Measurements from ENCODE around the gene ARL4C. TPM values are rescaled to one million over a fixed set of nuclear protein-coding genes. Genes with fewer than 3 reads are reported as not detected.

ARL4C gene
- total and polyA plus RNA-seq, 4 donors, result 6.1 to 16.2 (median 10.9) TPM

- no peak for DNase-seq
- TF ChIP-seq, protein P1, sequence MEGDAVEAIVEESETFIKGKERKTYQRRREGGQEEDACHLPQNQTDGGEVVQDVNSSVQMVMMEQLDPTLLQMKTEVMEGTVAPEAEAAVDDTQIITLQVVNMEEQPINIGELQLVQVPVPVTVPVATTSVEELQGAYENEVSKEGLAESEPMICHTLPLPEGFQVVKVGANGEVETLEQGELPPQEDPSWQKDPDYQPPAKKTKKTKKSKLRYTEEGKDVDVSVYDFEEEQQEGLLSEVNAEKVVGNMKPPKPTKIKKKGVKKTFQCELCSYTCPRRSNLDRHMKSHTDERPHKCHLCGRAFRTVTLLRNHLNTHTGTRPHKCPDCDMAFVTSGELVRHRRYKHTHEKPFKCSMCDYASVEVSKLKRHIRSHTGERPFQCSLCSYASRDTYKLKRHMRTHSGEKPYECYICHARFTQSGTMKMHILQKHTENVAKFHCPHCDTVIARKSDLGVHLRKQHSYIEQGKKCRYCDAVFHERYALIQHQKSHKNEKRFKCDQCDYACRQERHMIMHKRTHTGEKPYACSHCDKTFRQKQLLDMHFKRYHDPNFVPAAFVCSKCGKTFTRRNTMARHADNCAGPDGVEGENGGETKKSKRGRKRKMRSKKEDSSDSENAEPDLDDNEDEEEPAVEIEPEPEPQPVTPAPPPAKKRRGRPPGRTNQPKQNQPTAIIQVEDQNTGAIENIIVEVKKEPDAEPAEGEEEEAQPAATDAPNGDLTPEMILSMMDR (IDR thresholded peaks at IDR 0.05; ENCODE audit: control extremely low read depth, extremely low read depth), result no peak
- no peaks in the 10 kb centered on the region for H3K36me3 ChIP-seq (ENCODE audit: control insufficient read depth in 4 of 4, insufficient read depth in 4 of 4, low read length in 4 of 4)
- ATAC-seq (ENCODE audit: insufficient read depth, low FRiP score), result no peak
- peaks cover 0 to 8% (median 0%) of the 10 kb centered on the region in 5 donors for H3K4me1 ChIP-seq (ENCODE audit: control insufficient read depth in 5 of 5, insufficient read depth in 5 of 5, low read length in 5 of 5)
- H3K9me3 ChIP-seq (ENCODE audit: control insufficient read depth in 4 of 4, insufficient read depth in 3 of 4, low read length in 3 of 4), result no peaks in the 10 kb centered on the region
- H3K4me3 ChIP-seq, result no peak overlapping the region
- no peaks in the 10 kb centered on the region for H3K27me3 ChIP-seq (ENCODE audit: control insufficient read depth in 3 of 3, insufficient read depth in 3 of 3, low read length in 2 of 3)
- WGBS, 2 donors, result 83% methylated on average over 6 of the region's 6 CpGs
- H3K9ac ChIP-seq (ENCODE audit: insufficient read depth in 1 of 2, low read length in 2 of 2), result no peak overlapping the region
- no peak overlapping the region for H3K27ac ChIP-seq (ENCODE audit: low read depth in 1 of 2, low read length in 1 of 2)
Measured at GRCh38 chr2:234450431-234451124, 46.3 kb downstream of the ARL4C start.

- ATAC-seq (ENCODE audit: insufficient read depth, low FRiP score) (no peak), DNase-seq (no peak)
- H3K27me3 ChIP-seq (ENCODE audit: control insufficient read depth in 3 of 3, insufficient read depth in 3 of 3, low read length in 2 of 3), result no peaks in the 10 kb centered on the region
- peaks cover 0 to 8% (median 0%) of the 10 kb centered on the region in 5 donors for H3K4me1 ChIP-seq (ENCODE audit: control insufficient read depth in 5 of 5, insufficient read depth in 5 of 5, low read length in 5 of 5)
- H3K27ac ChIP-seq (ENCODE audit: low read depth in 1 of 2, low read length in 1 of 2), result no peak overlapping the region
- H3K9ac ChIP-seq (ENCODE audit: insufficient read depth in 1 of 2, low read length in 2 of 2), result no peak overlapping the region
- no peaks in the 10 kb centered on the region for H3K9me3 ChIP-seq (ENCODE audit: control insufficient read depth in 4 of 4, insufficient read depth in 3 of 4, low read length in 3 of 4)
- TF ChIP-seq, protein P1 (IDR thresholded peaks at IDR 0.05; ENCODE audit: control extremely low read depth, extremely low read depth), result no peak
- 82 to 85% methylated on average over 13 of the region's 13 CpGs for WGBS, 2 donors
- no peak overlapping the region for H3K4me3 ChIP-seq
- no peaks in the 10 kb centered on the region for H3K36me3 ChIP-seq (ENCODE audit: control insufficient read depth in 4 of 4, insufficient read depth in 4 of 4, low read length in 4 of 4)
Measured at GRCh38 chr2:234448506-234449184, 48.2 kb downstream of the ARL4C start.

DNA sequence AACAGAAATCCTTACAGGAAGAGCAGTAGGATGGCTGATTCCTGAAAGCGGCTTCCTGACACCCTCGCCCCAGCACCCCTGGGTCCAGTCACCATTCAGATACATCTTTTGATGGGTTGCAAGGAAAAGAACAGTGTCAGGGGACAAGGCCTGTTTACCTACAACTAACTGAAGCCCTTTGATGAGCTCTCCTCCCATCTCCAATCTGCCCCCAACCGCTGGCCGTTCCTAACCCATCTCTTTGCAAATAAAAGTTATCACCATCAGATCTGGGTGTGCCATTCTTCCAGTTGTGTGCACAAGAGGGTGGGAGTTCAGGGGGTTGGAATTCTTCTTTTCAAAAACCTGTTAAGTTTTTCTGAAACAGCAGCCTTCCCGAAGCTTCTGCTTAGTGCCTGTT is 48.9 kb downstream of the ARL4C start:
- ATAC-seq (ENCODE audit: insufficient read depth, low FRiP score), result no peak
- Histone ChIP-seq H3K9ac (ENCODE audit: insufficient read depth in 1 of 2, low read length in 2 of 2) (no peak overlapping the region), H3K9me3 (ENCODE audit: control insufficient read depth in 4 of 4, insufficient read depth in 3 of 4, low read length in 3 of 4) (no peaks in the 10 kb centered on the region), H3K4me3 (no peak overlapping the region), H3K27ac (ENCODE audit: low read depth in 1 of 2, low read length in 1 of 2) (no peak overlapping the region), H3K27me3 (ENCODE audit: control insufficient read depth in 3 of 3, insufficient read depth in 3 of 3, low read length in 2 of 3) (no peaks in the 10 kb centered on the region), H3K36me3 (ENCODE audit: control insufficient read depth in 4 of 4, insufficient read depth in 4 of 4, low read length in 4 of 4) (no peaks in the 10 kb centered on the region), H3K4me1 (ENCODE audit: control insufficient read depth in 5 of 5, insufficient read depth in 5 of 5, low read length in 5 of 5) (peaks cover 0 to 8% (median 0%) of the 10 kb centered on the region in 5 donors)
- TF ChIP-seq, protein P1 (IDR thresholded peaks at IDR 0.05; ENCODE audit: control extremely low read depth, extremely low read depth), result no peak
- DNase-seq, result no peak
- 84 to 93% methylated on average over 5 of the region's 5 CpGs for WGBS, 2 donors

Data from lung (tissue), 12 donors.